ENCODE measurements around the gene TBX15. TPM values are rescaled to one million over a fixed set of nuclear protein-coding genes. Genes with fewer than 3 reads are reported as not detected.

Gene TBX15
- total RNA-seq, 1 experiment from 2014 or later: 1.9 TPM

DNA sequence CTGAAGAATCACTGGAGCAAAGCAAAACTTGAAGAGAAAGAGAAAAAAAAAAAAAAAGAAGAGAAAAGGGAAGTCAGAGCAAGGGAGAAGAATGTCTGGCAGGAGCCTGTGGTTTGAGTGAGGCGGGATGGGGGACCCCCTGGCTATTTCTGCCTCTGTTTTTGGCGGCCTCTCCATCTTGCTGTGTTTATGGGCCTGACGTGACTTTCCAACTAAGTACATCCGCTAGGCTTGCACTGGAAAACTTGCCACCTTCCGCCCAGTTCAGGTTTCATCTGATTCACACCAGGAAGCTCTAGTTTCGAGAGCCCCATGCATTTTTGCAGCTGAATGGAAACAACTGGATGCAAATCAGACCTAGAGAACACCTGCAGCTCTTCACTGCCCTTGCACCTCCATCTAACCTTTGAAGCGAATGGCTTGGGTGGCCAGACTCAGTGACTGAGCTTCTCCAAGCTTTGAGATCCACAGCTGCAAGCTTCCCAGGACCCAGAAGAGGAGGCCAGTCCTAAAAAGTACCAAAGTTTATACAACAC lies 28.0 kb downstream of the TBX15 start:
- no peaks in the 10 kb centered on the region for H3K27me3 ChIP-seq (ENCODE audit: control insufficient read depth, insufficient read depth, low read length)
- no peaks in the 10 kb centered on the region for H3K9me3 ChIP-seq (ENCODE audit: control insufficient read depth, insufficient read depth, low read depth, low read length)
- no peak overlapping the region for H3K27ac ChIP-seq (ENCODE audit: low read length)
- TF ChIP-seq, protein P1, sequence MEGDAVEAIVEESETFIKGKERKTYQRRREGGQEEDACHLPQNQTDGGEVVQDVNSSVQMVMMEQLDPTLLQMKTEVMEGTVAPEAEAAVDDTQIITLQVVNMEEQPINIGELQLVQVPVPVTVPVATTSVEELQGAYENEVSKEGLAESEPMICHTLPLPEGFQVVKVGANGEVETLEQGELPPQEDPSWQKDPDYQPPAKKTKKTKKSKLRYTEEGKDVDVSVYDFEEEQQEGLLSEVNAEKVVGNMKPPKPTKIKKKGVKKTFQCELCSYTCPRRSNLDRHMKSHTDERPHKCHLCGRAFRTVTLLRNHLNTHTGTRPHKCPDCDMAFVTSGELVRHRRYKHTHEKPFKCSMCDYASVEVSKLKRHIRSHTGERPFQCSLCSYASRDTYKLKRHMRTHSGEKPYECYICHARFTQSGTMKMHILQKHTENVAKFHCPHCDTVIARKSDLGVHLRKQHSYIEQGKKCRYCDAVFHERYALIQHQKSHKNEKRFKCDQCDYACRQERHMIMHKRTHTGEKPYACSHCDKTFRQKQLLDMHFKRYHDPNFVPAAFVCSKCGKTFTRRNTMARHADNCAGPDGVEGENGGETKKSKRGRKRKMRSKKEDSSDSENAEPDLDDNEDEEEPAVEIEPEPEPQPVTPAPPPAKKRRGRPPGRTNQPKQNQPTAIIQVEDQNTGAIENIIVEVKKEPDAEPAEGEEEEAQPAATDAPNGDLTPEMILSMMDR (IDR thresholded peaks at IDR 0.05): no peak
- TF ChIP-seq SIN3A (IDR thresholded peaks at IDR 0.05; ENCODE audit: borderline replicate concordance, insufficient read depth, low read depth, low read length): no peak
- TF ChIP-seq TCF7L2 (IDR thresholded peaks at IDR 0.05; ENCODE audit: low read depth, low read length): no peak
- TF ChIP-seq POLR2AphosphoS5 (IDR thresholded peaks at IDR 0.05; ENCODE audit: low read depth, low read length): no peak
- TF ChIP-seq, protein P2, sequence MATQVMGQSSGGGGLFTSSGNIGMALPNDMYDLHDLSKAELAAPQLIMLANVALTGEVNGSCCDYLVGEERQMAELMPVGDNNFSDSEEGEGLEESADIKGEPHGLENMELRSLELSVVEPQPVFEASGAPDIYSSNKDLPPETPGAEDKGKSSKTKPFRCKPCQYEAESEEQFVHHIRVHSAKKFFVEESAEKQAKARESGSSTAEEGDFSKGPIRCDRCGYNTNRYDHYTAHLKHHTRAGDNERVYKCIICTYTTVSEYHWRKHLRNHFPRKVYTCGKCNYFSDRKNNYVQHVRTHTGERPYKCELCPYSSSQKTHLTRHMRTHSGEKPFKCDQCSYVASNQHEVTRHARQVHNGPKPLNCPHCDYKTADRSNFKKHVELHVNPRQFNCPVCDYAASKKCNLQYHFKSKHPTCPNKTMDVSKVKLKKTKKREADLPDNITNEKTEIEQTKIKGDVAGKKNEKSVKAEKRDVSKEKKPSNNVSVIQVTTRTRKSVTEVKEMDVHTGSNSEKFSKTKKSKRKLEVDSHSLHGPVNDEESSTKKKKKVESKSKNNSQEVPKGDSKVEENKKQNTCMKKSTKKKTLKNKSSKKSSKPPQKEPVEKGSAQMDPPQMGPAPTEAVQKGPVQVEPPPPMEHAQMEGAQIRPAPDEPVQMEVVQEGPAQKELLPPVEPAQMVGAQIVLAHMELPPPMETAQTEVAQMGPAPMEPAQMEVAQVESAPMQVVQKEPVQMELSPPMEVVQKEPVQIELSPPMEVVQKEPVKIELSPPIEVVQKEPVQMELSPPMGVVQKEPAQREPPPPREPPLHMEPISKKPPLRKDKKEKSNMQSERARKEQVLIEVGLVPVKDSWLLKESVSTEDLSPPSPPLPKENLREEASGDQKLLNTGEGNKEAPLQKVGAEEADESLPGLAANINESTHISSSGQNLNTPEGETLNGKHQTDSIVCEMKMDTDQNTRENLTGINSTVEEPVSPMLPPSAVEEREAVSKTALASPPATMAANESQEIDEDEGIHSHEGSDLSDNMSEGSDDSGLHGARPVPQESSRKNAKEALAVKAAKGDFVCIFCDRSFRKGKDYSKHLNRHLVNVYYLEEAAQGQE (IDR thresholded peaks at IDR 0.05; ENCODE audit: insufficient read depth in 1 of 2, low read depth in 2 of 2, low read length in 1 of 2): no peak
- ChIA-PET POLR2A (no interaction called here), CTCF (interaction anchor here (0.7 kb wide), 1 partner anchor 883 kb away, joined by 6 read pairs; no protein-coding TSS in a partner anchor)
- H3K36me3 ChIP-seq (ENCODE audit: control insufficient read depth, insufficient read depth, low read length): no peaks in the 10 kb centered on the region
- no peaks in the 10 kb centered on the region for H3K4me1 ChIP-seq (ENCODE audit: control insufficient read depth, insufficient read depth, low read length)
- BruUV-seq (replicated peaks): no TSS peak
- DNase-seq (ENCODE audit: low read depth, low spot score) (no peak), ATAC-seq (no peak)
- no peak overlapping the region for H3K4me3 ChIP-seq (ENCODE audit: low read depth in 2 of 2, low read length in 2 of 2)
- intact Hi-C loops (cut with micrococcal nuclease; ENCODE audit: unreplicated experiment): no loop called here
- in situ Hi-C loops (cut with HindIII; ENCODE audit: low pct_unique_long_range_greater_than_20kb, low sequenced_read_pairs): no loop called here

DNA sequence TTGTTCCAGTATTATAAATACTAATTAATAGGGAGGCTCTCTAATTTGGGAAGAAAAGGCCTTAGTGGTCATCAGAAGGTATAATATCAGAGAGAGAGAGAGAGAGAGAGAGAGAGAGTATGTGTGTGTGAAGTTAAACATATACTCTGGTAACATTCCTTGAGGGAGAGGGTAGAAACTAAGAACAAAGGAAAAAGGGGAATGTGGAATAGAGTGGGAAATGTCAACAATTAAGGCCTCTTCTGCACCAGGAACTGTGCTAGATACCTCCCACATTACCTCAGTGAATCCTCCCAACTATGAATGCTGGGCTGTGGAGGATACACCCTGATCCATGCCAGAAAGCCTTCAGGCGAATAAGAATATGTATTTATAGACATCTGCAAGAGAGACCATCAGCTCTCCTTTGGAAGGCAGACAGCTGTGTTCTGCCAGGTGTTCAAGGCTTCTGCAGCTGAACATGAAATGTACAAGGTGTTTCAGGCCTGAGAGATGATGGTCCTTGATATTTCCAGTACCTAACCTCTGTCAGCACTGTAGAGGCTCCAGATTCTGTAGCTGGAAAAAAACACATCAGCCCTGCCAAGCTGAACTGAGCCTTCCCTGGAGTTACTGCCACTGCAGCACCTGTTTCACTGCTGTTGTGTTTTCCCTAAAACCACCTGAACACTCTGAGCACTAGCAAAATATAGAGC lies 29.1 kb downstream of the TBX15 start:
- DNase-seq (ENCODE audit: low read depth, low spot score): no peak
- intact Hi-C loops (cut with micrococcal nuclease; ENCODE audit: unreplicated experiment): no loop called here
- no peaks in the 10 kb centered on the region for H3K27me3 ChIP-seq (ENCODE audit: control insufficient read depth, insufficient read depth, low read length)
- no peak overlapping the region for H3K4me3 ChIP-seq (ENCODE audit: low read depth in 2 of 2, low read length in 2 of 2)
- TF ChIP-seq, protein P1 (IDR thresholded peaks at IDR 0.05): no peak
- no peak for TF ChIP-seq POLR2AphosphoS5 (IDR thresholded peaks at IDR 0.05; ENCODE audit: low read depth, low read length)
- TF ChIP-seq, protein P2 (IDR thresholded peaks at IDR 0.05; ENCODE audit: insufficient read depth in 1 of 2, low read depth in 2 of 2, low read length in 1 of 2): no peak
- no peaks in the 10 kb centered on the region for H3K36me3 ChIP-seq (ENCODE audit: control insufficient read depth, insufficient read depth, low read length)
- no peak overlapping the region for H3K27ac ChIP-seq (ENCODE audit: low read length)
- H3K9me3 ChIP-seq (ENCODE audit: control insufficient read depth, insufficient read depth, low read depth, low read length): no peaks in the 10 kb centered on the region
- no TSS peak for BruUV-seq (replicated peaks)
- H3K4me1 ChIP-seq (ENCODE audit: control insufficient read depth, insufficient read depth, low read length): no peaks in the 10 kb centered on the region
- CTCF ChIA-PET: interaction anchor here (0.7 kb wide), 1 partner anchor 882 kb away, joined by 6 read pairs; no protein-coding TSS in a partner anchor
- in situ Hi-C loops (cut with HindIII; ENCODE audit: low pct_unique_long_range_greater_than_20kb, low sequenced_read_pairs): no loop called here
- no peak for ATAC-seq
- POLR2A ChIA-PET: no interaction called here
